Measurements from ENCODE around the gene ZNF22.

GRCh38 chr10:44971434-44971833 is 29.3 kb upstream of the ZNF22 start:
- TF ChIP-seq EP300 (IDR thresholded peaks at IDR 0.05), result no peak
- no peak for TF ChIP-seq POLR2AphosphoS5 (IDR thresholded peaks at IDR 0.05)
- TF ChIP-seq, protein P1, sequence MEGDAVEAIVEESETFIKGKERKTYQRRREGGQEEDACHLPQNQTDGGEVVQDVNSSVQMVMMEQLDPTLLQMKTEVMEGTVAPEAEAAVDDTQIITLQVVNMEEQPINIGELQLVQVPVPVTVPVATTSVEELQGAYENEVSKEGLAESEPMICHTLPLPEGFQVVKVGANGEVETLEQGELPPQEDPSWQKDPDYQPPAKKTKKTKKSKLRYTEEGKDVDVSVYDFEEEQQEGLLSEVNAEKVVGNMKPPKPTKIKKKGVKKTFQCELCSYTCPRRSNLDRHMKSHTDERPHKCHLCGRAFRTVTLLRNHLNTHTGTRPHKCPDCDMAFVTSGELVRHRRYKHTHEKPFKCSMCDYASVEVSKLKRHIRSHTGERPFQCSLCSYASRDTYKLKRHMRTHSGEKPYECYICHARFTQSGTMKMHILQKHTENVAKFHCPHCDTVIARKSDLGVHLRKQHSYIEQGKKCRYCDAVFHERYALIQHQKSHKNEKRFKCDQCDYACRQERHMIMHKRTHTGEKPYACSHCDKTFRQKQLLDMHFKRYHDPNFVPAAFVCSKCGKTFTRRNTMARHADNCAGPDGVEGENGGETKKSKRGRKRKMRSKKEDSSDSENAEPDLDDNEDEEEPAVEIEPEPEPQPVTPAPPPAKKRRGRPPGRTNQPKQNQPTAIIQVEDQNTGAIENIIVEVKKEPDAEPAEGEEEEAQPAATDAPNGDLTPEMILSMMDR (IDR thresholded peaks at IDR 0.05), result no peak
- TF ChIP-seq POLR2A (IDR thresholded peaks at IDR 0.05), result no peak
